Tibial nerve (tissue), 4 donors: ENCODE data around the gene RNF111. TPM values are rescaled to one million over a fixed set of nuclear protein-coding genes. Genes with fewer than 3 reads are reported as not detected.

Source experiments
- DNase-seq, 2 donors: peaks; one replicate each; pipeline ENCODE4 v3.0.0-alpha.2; 2019; ENCODE audit warnings: low spot score in 2 of 2
- H3K27ac ChIP-seq, 4 donors: fragments of 200-600 bp; sonication (generic) in 3 of 4; one replicate each; pipeline ENCODE4 v1.5.1; 2017 to 2019; ENCODE audit warnings: mild to moderate bottlenecking in 1 of 4
- H3K27me3 ChIP-seq, 2 donors: fragments of 200-600 bp; sonication (generic) in 1 of 2; one replicate each; pipeline versions ENCODE4 v1.5.1 to v1.6.0; 2017 to 2019
- H3K36me3 ChIP-seq, 3 donors: fragments of 200-600 bp; sonication (generic); one replicate each; pipeline ENCODE4 v1.5.1; 2018 to 2019
- H3K4me1 ChIP-seq, 4 donors: fragments of 200-600 bp; sonication (generic) in 3 of 4; one replicate each; pipeline ENCODE4 v1.5.1; 2017 to 2019
- H3K4me3 ChIP-seq, 4 donors: fragments of 200-600 bp; sonication (generic) in 3 of 4; one replicate each; pipeline ENCODE4 v1.5.1; 2017 to 2019; ENCODE audit warnings: mild to moderate bottlenecking in 1 of 4, moderate library complexity in 1 of 4
- H3K9me3 ChIP-seq, 4 donors: fragments of 200-600 bp; sonication (generic) in 3 of 4; one replicate each; pipeline ENCODE4 v1.5.1; 2017 to 2019
- EP300 ChIP-seq, 2 donors: sonication (generic); formaldehyde crosslinking; IDR thresholded peaks; one replicate each; pipeline ENCODE4 v1.6.1; 2017; ENCODE audit warnings: antibody characterized with exemption in 2 of 2, mild to moderate bottlenecking in 1 of 2
- POLR2A ChIP-seq, 2 donors: fragments of 450-650 bp; IDR thresholded peaks; one replicate each; pipeline ENCODE4 v1.6.1; 2017; ENCODE audit warnings: antibody characterized with exemption in 2 of 2, mild to moderate bottlenecking in 2 of 2, moderate library complexity in 2 of 2
- WGBS, 2 donors: methylation state at CpG; one replicate each; pipeline ENCODE4 v1.1.5; 2018; 5-methylcytosine and 5-hydroxymethylcytosine counted together
- total RNA-seq, 4 donors: library from RNA; depleted of rRNA; stranded (reverse); fragments of >200 nt; gene quantifications; one replicate each; pipeline ENCODE4 v1.1.0, GENCODE V29; 2016
- TF ChIP-seq, protein P1 (sequence below), 5 experiments: fragments of 200-600 bp in 3 of 5; fragments of 450-650 bp in 2 of 5; sonication (generic) in 3 of 5; IDR thresholded peaks; one replicate each; pipeline ENCODE4 v1.5.1; 2016 to 2019; ENCODE audit warnings: antibody characterized with exemption in 5 of 5, mild to moderate bottlenecking in 3 of 5, moderate library complexity in 2 of 5

The RNF111 gene
- total RNA-seq, 4 donors from 2014 or later, result 18.8 to 30.3 (median 20.6) TPM

DNA sequence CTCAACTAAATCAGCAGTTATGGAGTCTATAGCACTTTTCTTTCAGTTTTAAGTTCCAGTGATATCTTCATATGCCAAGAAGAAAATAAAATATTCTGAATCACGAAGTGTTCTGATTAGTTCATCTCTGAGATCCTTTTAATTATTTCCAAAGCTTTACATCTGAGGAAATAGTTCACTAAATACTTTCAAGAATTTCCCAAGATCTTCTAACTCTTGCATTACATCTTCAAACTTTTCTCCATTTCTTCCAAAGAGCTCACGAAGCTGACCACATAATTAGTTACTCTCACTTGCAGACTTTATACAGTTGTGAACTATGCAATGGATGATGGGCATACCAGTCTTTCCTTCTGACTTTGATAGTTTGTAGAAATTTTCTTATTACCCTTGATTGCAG is 4.2 kb upstream of the RNF111 start:
- H3K36me3 ChIP-seq, result no peaks in the 10 kb centered on the region
- H3K4me3 ChIP-seq, result no peak overlapping the region
- no peak overlapping the region for H3K27ac ChIP-seq
- 81 to 85% methylated on average over 2 of the region's 2 CpGs for WGBS, 2 donors
- H3K4me1 ChIP-seq, result peaks cover 0 to 26% (median 8%) of the 10 kb centered on the region in 4 donors
- TF ChIP-seq POLR2A (IDR thresholded peaks at IDR 0.05) (no peak), EP300 (IDR thresholded peaks at IDR 0.05) (no peak)
- DNase-seq, result no peak
- H3K27me3 ChIP-seq, result no peaks in the 10 kb centered on the region
- no peaks in the 10 kb centered on the region for H3K9me3 ChIP-seq

DNA sequence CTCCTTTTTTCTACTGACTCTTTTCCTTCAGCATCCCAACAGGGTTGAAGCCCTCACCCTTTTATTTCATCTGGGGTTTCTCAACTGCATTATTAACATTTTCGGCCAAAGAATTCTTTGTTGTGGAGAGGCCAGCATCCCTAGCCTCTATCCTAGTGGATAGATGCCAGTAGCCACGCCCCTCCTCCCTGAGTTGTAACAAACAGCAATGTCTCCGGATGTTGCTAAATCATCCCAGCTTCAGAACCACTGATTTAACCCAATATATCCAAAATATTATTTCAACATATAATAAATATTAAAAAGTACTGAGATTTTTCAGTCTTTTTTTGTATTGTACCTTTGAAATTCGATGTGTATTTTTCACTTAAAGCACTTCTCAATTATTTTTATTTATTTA is 2.0 kb upstream of the RNF111 start:
- H3K4me3 ChIP-seq, result no peak overlapping the region
- peaks cover 0 to 41% (median 13%) of the 10 kb centered on the region in 4 donors for H3K4me1 ChIP-seq
- no peak for TF ChIP-seq EP300 (IDR thresholded peaks at IDR 0.05)
- TF ChIP-seq POLR2A (IDR thresholded peaks at IDR 0.05), result no peak
- TF ChIP-seq, protein P1, sequence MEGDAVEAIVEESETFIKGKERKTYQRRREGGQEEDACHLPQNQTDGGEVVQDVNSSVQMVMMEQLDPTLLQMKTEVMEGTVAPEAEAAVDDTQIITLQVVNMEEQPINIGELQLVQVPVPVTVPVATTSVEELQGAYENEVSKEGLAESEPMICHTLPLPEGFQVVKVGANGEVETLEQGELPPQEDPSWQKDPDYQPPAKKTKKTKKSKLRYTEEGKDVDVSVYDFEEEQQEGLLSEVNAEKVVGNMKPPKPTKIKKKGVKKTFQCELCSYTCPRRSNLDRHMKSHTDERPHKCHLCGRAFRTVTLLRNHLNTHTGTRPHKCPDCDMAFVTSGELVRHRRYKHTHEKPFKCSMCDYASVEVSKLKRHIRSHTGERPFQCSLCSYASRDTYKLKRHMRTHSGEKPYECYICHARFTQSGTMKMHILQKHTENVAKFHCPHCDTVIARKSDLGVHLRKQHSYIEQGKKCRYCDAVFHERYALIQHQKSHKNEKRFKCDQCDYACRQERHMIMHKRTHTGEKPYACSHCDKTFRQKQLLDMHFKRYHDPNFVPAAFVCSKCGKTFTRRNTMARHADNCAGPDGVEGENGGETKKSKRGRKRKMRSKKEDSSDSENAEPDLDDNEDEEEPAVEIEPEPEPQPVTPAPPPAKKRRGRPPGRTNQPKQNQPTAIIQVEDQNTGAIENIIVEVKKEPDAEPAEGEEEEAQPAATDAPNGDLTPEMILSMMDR (IDR thresholded peaks at IDR 0.05), result no peak
- no peaks in the 10 kb centered on the region for H3K27me3 ChIP-seq
- H3K36me3 ChIP-seq, result no peaks in the 10 kb centered on the region
- DNase-seq, result peak in 1 of 2 donors; percentile 55
- 26 to 27% methylated on average over 4 of the region's 4 CpGs for WGBS, 2 donors
- no peaks in the 10 kb centered on the region for H3K9me3 ChIP-seq
- no peak overlapping the region for H3K27ac ChIP-seq

DNA sequence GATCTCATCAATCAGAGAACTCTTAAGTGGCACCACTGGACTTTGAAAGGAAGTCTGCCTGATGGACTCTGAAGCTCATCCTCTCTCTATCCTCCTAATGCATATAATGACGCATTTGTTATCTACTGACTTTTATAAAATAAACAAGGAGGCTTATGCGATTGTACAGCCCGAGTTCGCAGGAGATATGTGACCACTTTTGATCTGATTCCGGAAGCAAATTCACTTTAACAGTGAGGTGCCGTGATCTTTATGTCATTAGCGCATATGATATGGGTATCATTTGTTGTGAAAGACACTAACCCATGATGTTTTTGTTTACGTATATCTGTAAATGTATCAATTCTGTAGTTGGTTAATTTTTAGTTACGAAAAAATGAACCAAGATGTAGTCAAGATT is 427 bp upstream of the RNF111 start:
- Histone ChIP-seq H3K4me1 (peaks cover 0 to 29% (median 7%) of the 10 kb centered on the region in 4 donors), H3K27ac (peak overlapping the region; percentile 90 to 96 (median 92)), H3K27me3 (no peaks in the 10 kb centered on the region), H3K36me3 (peaks cover 0 to 3% (median 0%) of the 10 kb centered on the region in 3 donors), H3K4me3 (peak overlapping the region; percentile 84 to 93 (median 88)), H3K9me3 (no peaks in the 10 kb centered on the region)
- TF ChIP-seq EP300 (IDR thresholded peaks at IDR 0.05) (no peak), POLR2A (IDR thresholded peaks at IDR 0.05) (no peak)
- TF ChIP-seq, protein P1 (IDR thresholded peaks at IDR 0.05), result no peak
- no peak for DNase-seq
- 32 to 36% methylated on average over 9 of the region's 9 CpGs for WGBS, 2 donors

DNA sequence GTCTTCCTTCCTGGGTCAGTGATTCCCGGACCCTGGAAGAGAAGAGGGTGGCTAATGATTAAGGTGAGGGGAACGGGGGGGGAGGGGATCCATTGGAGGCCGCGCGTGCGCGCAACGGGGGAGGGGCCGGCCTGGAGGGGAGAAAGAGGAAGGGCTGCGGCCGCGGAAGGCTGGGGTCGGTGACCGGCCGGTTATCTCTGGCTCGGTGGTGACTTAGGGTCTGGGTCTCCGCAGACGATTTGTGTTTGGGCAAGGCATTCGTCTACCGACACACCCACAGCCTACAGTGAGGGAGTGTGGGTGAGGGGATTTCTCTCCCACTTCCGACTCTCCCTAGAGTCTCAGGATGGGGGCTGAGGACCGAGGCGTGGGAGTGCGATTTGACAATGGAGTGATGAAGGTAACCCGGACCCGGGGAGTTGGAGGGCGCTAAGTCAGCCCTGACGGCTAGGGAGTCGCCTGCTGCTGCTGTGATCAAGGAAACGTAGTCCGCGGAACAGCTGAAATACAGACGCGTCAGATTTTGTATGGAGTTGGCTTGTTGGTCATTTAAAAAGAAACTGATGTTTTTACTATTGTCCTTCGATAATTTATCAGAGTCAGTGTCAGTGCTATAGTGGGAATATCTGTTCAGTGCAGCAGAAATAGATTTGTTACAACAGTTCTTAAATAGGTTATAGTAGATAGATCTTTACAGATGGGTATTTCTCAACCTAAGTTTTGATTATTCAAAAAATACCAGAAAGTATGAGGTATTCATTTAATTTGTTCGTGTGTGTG is 733 bp downstream of the RNF111 start:
- Histone ChIP-seq H3K36me3 (peaks cover 0 to 14% (median 0%) of the 10 kb centered on the region in 3 donors), H3K27ac (peak overlapping the region; percentile 90 to 96 (median 92)), H3K27me3 (no peaks in the 10 kb centered on the region), H3K9me3 (no peaks in the 10 kb centered on the region), H3K4me3 (peak overlapping the region; percentile 84 to 93 (median 88)), H3K4me1 (peaks cover 0 to 29% (median 7%) of the 10 kb centered on the region in 4 donors)
- TF ChIP-seq EP300 (IDR thresholded peaks at IDR 0.05), result no peak
- TF ChIP-seq, protein P1 (IDR thresholded peaks at IDR 0.05), result no peak
- TF ChIP-seq POLR2A (IDR thresholded peaks at IDR 0.05), result no peak
- DNase-seq, result peak; percentile 43 to 72
- WGBS, 2 donors, result 1% methylated on average over 36 of the region's 36 CpGs

DNA sequence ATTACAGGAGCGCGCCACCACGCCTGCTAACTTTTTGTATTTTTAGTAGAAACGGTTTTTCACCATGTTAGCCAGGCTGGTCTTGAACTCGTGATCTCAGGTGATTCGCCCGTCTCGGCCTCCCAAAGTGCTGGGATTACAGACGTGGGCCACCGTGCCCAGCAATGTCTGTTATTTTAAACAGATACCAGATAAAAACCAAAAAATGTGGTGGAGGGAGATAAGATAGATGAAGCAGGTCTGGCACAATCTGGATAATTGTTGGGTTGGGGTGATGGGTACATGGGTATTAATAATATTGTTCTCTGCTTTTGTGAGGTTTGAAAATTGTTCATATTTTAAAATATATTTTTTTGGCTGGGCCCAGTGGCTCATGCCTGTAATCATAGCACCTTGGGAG is 4.7 kb downstream of the RNF111 start:
- Histone ChIP-seq H3K9me3 (no peaks in the 10 kb centered on the region), H3K27me3 (no peaks in the 10 kb centered on the region), H3K36me3 (peaks cover 0 to 19% (median 0%) of the 10 kb centered on the region in 3 donors), H3K4me1 (peaks cover 0 to 32% (median 5%) of the 10 kb centered on the region in 4 donors), H3K4me3 (no peak overlapping the region), H3K27ac (no peak overlapping the region)
- WGBS, 2 donors, result 94 to 95% methylated on average over 10 of the region's 10 CpGs
- DNase-seq, result no peak
- TF ChIP-seq, protein P1 (IDR thresholded peaks at IDR 0.05), result no peak
- TF ChIP-seq POLR2A (IDR thresholded peaks at IDR 0.05) (no peak), EP300 (IDR thresholded peaks at IDR 0.05) (no peak)
